Measurements from ENCODE around the gene HSD17B3. TPM values are rescaled to one million over a fixed set of nuclear protein-coding genes. Genes with fewer than 3 reads are reported as not detected.

HSD17B3 gene
- total RNA-seq, 1 experiment from 2014 or later = not detected

DNA sequence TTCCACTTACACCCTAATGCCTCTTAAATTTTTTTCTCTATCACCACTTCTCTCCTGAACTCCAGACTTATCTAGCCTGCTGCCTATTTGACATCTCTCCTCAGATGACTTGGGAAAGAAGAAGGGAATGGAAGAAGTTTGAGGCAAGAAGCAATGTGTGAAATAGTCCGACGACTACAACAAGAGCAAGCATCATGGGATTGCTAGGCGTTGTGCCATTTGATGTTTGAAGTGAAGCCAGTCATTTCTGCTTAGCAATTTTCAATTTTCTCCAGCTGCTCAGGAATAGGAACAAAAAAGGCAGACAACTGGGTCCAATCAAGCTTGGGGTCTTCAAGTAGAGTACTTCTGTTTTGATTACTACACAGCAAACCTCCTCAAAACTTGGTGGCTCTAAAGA is 106.4 kb downstream of the HSD17B3 start:
- intact Hi-C loops (cut with micrococcal nuclease; ENCODE audit: unreplicated experiment) = no loop called here
- Histone ChIP-seq H3F3A (ENCODE audit: insufficient read depth, low read depth) (no peaks in the 10 kb centered on the region), H2AFZ (no peak overlapping the region), H3K79me2 (ENCODE audit: low read depth) (no peaks in the 10 kb centered on the region), H3K9me3 (ENCODE audit: insufficient read depth, low read depth) (no peaks in the 10 kb centered on the region), H3K9me2 (ENCODE audit: insufficient read depth) (no peaks in the 10 kb centered on the region), H3K27ac (no peak overlapping the region), H3K36me3 (ENCODE audit: low read depth) (no peaks in the 10 kb centered on the region), H4K20me1 (ENCODE audit: insufficient read depth) (no peaks in the 10 kb centered on the region), H3K4me3 (no peak overlapping the region), H3K4me2 (no peak overlapping the region), H3K27me3 (ENCODE audit: insufficient read depth, low read depth) (peaks cover 45% of the 10 kb centered on the region), H3K4me1 (replicated peaks; ENCODE audit: insufficient read depth) (no peaks in the 10 kb centered on the region)
- POLR2A ChIA-PET (ENCODE audit: unreplicated experiment) = no interaction called here
- DNase-seq = no peak
- CTCF ChIA-PET = no interaction called here
- TF ChIP-seq, protein P1, sequence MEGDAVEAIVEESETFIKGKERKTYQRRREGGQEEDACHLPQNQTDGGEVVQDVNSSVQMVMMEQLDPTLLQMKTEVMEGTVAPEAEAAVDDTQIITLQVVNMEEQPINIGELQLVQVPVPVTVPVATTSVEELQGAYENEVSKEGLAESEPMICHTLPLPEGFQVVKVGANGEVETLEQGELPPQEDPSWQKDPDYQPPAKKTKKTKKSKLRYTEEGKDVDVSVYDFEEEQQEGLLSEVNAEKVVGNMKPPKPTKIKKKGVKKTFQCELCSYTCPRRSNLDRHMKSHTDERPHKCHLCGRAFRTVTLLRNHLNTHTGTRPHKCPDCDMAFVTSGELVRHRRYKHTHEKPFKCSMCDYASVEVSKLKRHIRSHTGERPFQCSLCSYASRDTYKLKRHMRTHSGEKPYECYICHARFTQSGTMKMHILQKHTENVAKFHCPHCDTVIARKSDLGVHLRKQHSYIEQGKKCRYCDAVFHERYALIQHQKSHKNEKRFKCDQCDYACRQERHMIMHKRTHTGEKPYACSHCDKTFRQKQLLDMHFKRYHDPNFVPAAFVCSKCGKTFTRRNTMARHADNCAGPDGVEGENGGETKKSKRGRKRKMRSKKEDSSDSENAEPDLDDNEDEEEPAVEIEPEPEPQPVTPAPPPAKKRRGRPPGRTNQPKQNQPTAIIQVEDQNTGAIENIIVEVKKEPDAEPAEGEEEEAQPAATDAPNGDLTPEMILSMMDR (conservative IDR thresholded peaks at IDR 0.05) = no peak
- no peak for TF ChIP-seq EZH2 (IDR thresholded peaks at IDR 0.05; ENCODE audit: low read depth)
- no TSS peak for BruUV-seq (replicated peaks)

DNA sequence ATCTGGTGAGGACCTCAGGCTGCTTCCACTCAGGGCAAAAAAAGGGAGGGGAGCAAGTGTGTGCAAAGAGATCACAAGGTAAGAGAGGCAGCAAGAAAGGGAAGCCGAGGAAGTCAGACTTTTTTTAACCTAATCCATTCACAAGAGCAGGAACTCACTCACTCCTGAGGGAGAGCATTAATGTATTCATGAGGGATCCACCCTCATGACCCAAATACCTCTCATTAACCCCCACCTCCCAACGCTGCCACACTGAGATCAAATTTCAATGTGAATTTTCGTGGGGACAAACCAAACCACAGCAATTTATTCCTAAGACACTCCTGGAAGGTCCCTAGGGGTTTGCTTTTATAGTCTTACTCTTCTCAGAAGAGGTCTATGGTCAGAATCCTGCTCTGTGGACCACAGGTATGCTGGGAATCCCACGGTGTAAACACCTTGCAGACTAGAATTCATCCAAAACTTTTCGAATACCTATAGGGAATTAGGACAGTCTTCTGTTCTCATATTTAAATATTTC is 108.7 kb downstream of the HSD17B3 start:
- H3K4me1 ChIP-seq (replicated peaks; ENCODE audit: insufficient read depth) = no peaks in the 10 kb centered on the region
- peaks cover 27% of the 10 kb centered on the region; the same call in 1 of the 2 replicates for H3K27me3 ChIP-seq (ENCODE audit: insufficient read depth, low read depth)
- TF ChIP-seq, protein P1 (conservative IDR thresholded peaks at IDR 0.05) = no peak
- no peak for TF ChIP-seq EZH2 (IDR thresholded peaks at IDR 0.05; ENCODE audit: low read depth)
- POLR2A ChIA-PET (ENCODE audit: unreplicated experiment) = no interaction called here
- H4K20me1 ChIP-seq (ENCODE audit: insufficient read depth) = no peaks in the 10 kb centered on the region
- BruUV-seq (replicated peaks) = no TSS peak
- no peak overlapping the region for H3K27ac ChIP-seq
- DNase-seq = no peak
- H3K9me2 ChIP-seq (ENCODE audit: insufficient read depth) = no peaks in the 10 kb centered on the region
- intact Hi-C loops (cut with micrococcal nuclease; ENCODE audit: unreplicated experiment) = no loop called here
- no peak overlapping the region for H3K4me2 ChIP-seq
- H3K79me2 ChIP-seq (ENCODE audit: low read depth) = no peaks in the 10 kb centered on the region
- no peak overlapping the region for H2AFZ ChIP-seq
- no peak overlapping the region for H3K4me3 ChIP-seq
- CTCF ChIA-PET = no interaction called here
- no peaks in the 10 kb centered on the region for H3F3A ChIP-seq (ENCODE audit: insufficient read depth, low read depth)
- no peaks in the 10 kb centered on the region for H3K36me3 ChIP-seq (ENCODE audit: low read depth)
- no peaks in the 10 kb centered on the region for H3K9me3 ChIP-seq (ENCODE audit: insufficient read depth, low read depth)

DNA sequence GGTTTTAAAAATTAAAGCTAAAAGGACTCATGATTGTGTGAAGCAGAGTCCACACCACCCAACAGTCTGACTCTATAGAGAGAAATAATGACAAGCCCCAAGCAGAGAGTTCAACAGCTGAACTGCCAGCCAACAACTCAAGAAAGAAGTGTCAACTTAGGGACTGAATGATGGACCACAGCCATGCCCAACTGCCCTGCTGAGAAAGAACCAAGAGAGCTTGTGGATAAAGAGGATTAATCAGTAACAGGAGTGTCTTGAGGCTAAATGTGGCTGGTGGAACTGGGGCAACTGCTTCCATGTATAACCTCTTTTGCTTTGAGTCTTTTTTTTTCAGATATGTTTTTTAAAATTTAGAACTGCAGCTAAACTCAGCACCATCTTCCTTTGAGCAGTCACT is 109.3 kb downstream of the HSD17B3 start:
- Histone ChIP-seq H3K4me2 (no peak overlapping the region), H3K36me3 (ENCODE audit: low read depth) (no peaks in the 10 kb centered on the region), H3K27ac (no peak overlapping the region), H3K9me3 (ENCODE audit: insufficient read depth, low read depth) (no peaks in the 10 kb centered on the region), H3K9me2 (ENCODE audit: insufficient read depth) (no peaks in the 10 kb centered on the region), H3K27me3 (ENCODE audit: insufficient read depth, low read depth) (peaks cover 22% of the 10 kb centered on the region; the same call in 1 of the 2 replicates), H4K20me1 (ENCODE audit: insufficient read depth) (no peaks in the 10 kb centered on the region), H3K4me3 (no peak overlapping the region), H2AFZ (no peak overlapping the region), H3K79me2 (ENCODE audit: low read depth) (no peaks in the 10 kb centered on the region), H3K4me1 (replicated peaks; ENCODE audit: insufficient read depth) (no peaks in the 10 kb centered on the region), H3F3A (ENCODE audit: insufficient read depth, low read depth) (no peaks in the 10 kb centered on the region)
- CTCF ChIA-PET = no interaction called here
- POLR2A ChIA-PET (ENCODE audit: unreplicated experiment) = no interaction called here
- no TSS peak for BruUV-seq (replicated peaks)
- TF ChIP-seq, protein P1 (conservative IDR thresholded peaks at IDR 0.05) = no peak
- no peak for TF ChIP-seq EZH2 (IDR thresholded peaks at IDR 0.05; ENCODE audit: low read depth)
- intact Hi-C loops (cut with micrococcal nuclease; ENCODE audit: unreplicated experiment) = no loop called here
- no peak for DNase-seq

Measured in PC-9 (cell line).